Spinal cord (tissue), 10 donors: ENCODE results near the gene MTMR11. TPM values are rescaled to one million over a fixed set of nuclear protein-coding genes. Genes with fewer than 3 reads are reported as not detected.
A peak's percentile ranks its signal among the peaks of the same experiment; 100 is the strongest.
"Not testable (repeated sequence)": the region's sequence is repeated elsewhere in the genome, so short reads cannot be mapped to it uniquely, and the experiment has no call there.

Experiments used
- DNase-seq, 6 donors: peaks; one replicate each; pipeline versions ENCODE4 v3.0.0 to v3.0.0-alpha.2; 2013 to 2015; ENCODE audit warnings: low spot score in 6 of 6, low read depth in 4 of 6
- H3K27ac ChIP-seq: one replicate; pipeline ENCODE4 v1.5.1; 2013; ENCODE audit warnings: low read depth, low read length, control low read depth
- H3K27me3 ChIP-seq: one replicate; pipeline ENCODE4 v1.6.1; 2013; ENCODE audit warnings: low read length; ENCODE audit not compliant: control insufficient read depth, insufficient read depth
- H3K36me3 ChIP-seq: one replicate; pipeline ENCODE4 v1.6.1; 2013; ENCODE audit warnings: low read length; ENCODE audit not compliant: control insufficient read depth, insufficient read depth
- H3K4me1 ChIP-seq: one replicate; pipeline ENCODE4 v1.6.1; 2013; ENCODE audit warnings: low read length; ENCODE audit not compliant: control insufficient read depth, insufficient read depth
- H3K4me3 ChIP-seq: one replicate; pipeline ENCODE4 v1.5.1; 2013; ENCODE audit warnings: low read depth, low read length, control low read depth
- H3K9me3 ChIP-seq: one replicate; pipeline ENCODE4 v1.6.1; 2013; ENCODE audit warnings: low read length; ENCODE audit not compliant: control insufficient read depth, insufficient read depth
- WGBS: methylation state at CpG from one replicate; pipeline ENCODE4 v1.1.5; 2013; ENCODE audit warnings: missing lambda C conversion rate; ENCODE audit not compliant: insufficient coverage; 5-methylcytosine and 5-hydroxymethylcytosine counted together
- polyA plus RNA-seq, 2 donors: library from polyadenylated mRNA; unstranded; fragments of 120-200 nt; gene quantifications; one replicate each; pipeline ENCODE4 v1.2.1, GENCODE V29; 2013; ENCODE audit not compliant: insufficient read length in 2 of 2
- total RNA-seq, 2 donors: library from RNA; depleted of rRNA in 1 of 2; stranded (reverse); fragments of 120-200 nt in 1 of 2; fragments of >200 nt in 1 of 2; gene quantifications; one replicate each; pipeline versions ENCODE4 v1.2.3 to v1.2.4, GENCODE V29; 2013 to 2014
- donor health status: healthy.

MTMR11 gene
- total and polyA plus RNA-seq, 4 donors, result 6.3 to 20.8 (median 13.6) TPM

DNA sequence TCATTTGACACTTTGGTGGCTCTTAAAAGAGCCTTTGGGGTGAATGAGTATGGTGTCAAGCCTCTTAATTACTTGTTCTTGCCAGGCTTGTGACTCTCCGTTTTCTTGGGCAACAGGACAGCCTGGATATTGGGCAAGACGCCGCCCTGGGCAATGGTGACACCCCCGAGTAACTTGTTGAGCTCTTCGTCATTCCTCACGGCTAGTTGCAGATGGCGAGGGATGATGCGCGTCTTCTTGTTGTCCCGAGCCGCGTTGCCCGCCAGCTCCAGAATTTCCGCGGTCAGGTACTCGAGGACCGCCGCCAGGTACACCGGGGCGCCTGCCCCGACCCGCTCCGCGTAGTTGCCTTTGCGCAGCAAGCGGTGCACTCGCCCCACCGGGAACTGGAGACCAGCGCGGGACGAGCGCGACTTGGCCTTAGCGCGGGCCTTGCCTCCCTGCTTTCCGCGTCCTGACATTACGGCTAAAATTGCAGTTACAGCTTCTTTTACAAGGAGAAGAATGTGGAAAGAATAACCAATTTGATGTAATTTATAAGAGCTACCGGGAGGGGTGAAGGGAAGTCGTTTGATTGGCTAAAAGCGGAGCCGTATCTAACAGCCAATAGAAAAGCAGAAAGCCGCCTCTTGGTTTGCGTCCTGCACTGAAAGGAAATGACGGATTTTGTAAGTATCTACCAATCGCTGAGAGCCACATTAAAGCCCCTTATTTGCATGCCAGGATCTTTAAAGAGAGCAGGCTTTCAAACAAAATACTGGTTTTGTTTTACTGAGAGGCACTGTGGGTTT is 49.0 kb downstream of the MTMR11 start:
- H3K27me3 ChIP-seq, result no peaks in the 10 kb centered on the region
- DNase-seq, result peak; percentile 91 to 99 (median 94)
- no peaks in the 10 kb centered on the region for H3K9me3 ChIP-seq
- H3K27ac ChIP-seq, result peak overlapping the region; percentile 100
- peak overlapping the region; percentile 95 for H3K4me3 ChIP-seq
- WGBS, result 0% methylated on average over 44 of the region's 46 CpGs
- H3K36me3 ChIP-seq, result no peaks in the 10 kb centered on the region
- H3K4me1 ChIP-seq, result peaks cover 8% of the 10 kb centered on the region

DNA sequence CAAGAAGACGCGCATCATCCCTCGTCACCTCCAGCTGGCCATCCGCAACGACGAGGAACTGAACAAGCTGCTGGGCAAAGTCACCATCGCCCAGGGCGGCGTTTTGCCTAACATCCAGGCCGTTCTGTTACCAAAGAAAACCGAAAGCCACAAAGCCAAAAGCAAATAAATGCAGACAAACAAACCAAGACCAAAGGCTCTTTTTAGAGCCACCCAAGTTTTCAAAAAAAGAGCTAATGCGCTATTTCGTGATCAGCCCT is 49.6 kb downstream of the MTMR11 start:
- peak overlapping the region; percentile 95 for H3K4me3 ChIP-seq
- not testable (repeated sequence) for H3K9me3 ChIP-seq, H3K27me3 ChIP-seq, H3K4me1 ChIP-seq, DNase-seq, H3K36me3 ChIP-seq
- WGBS, result 0% methylated on average over 12 of the region's 13 CpGs
- peak overlapping the region; percentile 100 for H3K27ac ChIP-seq

DNA sequence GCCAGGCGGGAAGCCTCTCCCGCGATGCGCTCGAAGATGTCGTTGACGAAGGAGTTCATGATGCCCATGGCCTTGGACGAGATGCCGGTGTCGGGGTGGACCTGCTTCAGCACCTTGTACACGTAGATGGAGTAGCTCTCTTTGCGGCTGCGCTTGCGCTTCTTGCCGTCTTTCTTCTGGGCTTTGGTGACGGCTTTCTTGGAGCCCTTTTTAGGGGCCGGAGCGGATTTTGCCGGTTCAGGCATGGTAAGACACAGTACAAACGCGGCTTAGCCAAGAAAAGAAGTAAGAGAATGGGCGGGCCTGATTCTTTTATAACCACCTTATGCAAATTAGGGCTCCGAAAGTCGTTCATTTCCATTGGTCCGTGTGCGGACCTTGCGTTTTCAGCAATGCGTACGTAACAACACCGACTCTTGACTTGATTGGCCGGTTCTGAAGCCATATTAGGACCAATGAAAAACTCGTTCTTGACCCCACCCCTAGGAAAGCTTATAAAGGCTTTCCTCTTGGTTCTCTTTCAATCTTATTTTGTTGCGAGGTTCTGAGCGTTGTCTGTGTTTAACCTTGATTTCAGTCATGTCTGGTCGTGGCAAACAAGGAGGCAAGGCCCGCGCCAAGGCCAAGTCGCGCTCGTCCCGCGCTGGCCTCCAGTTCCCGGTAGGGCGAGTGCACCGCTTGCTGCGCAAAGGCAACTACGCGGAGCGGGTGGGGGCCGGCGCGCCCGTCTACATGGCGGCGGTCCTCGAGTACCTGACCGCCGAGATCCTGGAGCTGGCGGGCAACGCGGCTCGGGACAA is 50.1 kb downstream of the MTMR11 start:
- peaks cover 8% of the 10 kb centered on the region for H3K4me1 ChIP-seq
- H3K27ac ChIP-seq, result peak overlapping the region; percentile 100
- under 1% methylated on average over 62 of the region's 62 CpGs for WGBS
- no peaks in the 10 kb centered on the region for H3K9me3 ChIP-seq
- DNase-seq, result peak; percentile 95 to 100 (median 98)
- H3K4me3 ChIP-seq, result peak overlapping the region; percentile 95
- H3K27me3 ChIP-seq, result no peaks in the 10 kb centered on the region
- no peaks in the 10 kb centered on the region for H3K36me3 ChIP-seq

DNA sequence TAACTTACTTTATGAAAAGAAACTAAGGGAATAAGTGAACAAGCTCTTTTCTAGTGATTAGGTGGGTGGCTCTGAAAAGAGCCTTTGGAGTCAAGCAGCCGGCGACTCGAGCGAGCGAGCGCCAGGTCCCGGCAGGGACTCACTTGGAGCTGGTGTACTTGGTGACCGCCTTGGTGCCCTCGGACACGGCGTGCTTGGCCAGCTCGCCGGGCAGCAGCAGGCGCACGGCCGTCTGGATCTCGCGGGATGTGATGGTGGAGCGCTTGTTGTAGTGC is 50.6 kb downstream of the MTMR11 start:
- 0% methylated on average over 11 of the region's 19 CpGs for WGBS

DNA sequence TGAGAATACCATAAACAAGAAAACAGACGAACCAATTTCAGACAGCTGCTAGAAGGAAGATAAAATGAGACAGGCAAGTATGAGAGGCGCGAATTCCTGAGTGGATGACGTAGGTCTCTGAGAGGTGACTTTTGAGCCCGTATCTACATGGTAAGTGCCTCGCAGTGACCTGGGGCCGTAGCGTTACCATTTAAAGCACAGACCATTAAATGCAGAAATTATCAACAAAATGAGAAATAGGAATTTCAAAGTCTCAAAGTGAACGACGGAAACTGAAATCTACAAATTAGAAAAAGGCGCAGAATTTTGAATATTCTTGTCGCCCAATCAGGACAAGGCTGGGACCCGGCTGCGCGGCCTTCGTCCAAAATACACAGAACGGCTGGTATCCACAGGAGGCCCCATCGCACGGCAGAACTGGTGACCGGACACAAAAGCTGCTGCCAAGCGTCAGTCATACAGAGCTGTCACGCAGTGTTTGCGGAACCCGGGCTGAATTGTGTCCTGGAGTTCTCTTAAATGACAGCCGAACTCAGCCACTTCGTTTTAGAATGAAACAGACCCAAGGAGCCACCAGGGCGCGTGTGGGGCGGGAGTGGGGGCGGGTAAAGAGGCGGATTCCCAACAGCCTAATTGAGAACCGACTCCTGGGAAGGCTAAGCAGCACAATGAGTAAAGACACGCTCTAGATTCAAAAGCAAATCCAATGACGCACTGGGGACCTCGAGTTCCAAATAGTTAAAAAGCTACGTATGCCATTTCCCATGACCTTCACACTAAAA is 51.1 kb downstream of the MTMR11 start:
- H3K27me3 ChIP-seq, result no peaks in the 10 kb centered on the region
- H3K36me3 ChIP-seq, result no peaks in the 10 kb centered on the region
- H3K9me3 ChIP-seq, result no peaks in the 10 kb centered on the region
- WGBS, result under 1% methylated on average over 25 of the region's 36 CpGs
- DNase-seq, result peak in 4 of 6 donors; percentile 74 to 94 (median 84)
- peaks cover 8% of the 10 kb centered on the region for H3K4me1 ChIP-seq
- peak overlapping the region; percentile 100 for H3K27ac ChIP-seq
- H3K4me3 ChIP-seq, result peak overlapping the region; percentile 95

More for the DNA sequence above, 50.6 kb downstream of the MTMR11 start:
- Histone ChIP-seq H3K4me3 (peak overlapping the region; percentile 95), H3K27ac (peak overlapping the region; percentile 100)
- not testable (repeated sequence) for DNase-seq, H3K27me3 ChIP-seq, H3K4me1 ChIP-seq, H3K36me3 ChIP-seq, H3K9me3 ChIP-seq

DNA sequence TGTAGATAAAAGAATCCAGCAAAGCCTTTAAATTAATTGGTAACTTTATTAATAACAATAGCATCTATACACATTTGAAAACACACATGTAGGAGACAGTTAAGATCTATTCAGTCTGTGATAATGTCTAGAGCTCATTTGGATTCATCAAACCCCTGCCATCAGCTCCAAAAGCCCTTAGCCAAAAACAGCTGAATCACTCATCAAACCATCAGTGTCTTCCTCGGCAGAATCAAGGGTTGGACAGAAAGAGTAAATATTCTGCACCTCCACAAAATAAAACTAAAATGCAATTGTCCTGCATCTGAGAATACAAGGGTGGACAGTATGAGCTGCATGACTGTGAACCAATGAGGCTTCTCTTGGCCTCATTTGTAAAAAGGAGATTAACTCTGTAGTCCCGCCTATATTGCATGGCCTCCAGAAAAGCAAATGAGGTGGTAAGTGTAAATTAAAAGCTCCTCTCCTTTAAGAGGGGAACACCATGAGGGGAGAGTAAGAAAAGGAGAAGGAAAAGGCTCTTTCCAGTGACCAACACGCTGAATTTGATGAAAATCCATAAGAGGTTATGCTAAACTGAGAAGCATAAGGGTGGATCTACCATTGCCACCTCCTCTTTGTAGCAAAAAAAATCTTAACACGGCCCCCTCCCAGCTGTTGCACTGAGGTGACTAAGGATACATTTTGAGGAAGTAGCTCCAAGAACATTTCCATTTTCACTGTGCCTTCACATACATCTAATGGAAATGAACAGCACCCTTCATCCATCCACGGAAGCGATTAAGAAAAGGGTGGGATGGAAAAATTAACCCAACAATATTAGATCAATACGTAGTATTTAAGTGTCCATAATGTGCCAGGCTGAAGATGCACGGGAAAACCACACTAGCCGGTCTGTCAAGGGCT is 52.0 kb downstream of the MTMR11 start:
- H3K36me3 ChIP-seq, result no peaks in the 10 kb centered on the region
- H3K27me3 ChIP-seq, result no peaks in the 10 kb centered on the region
- peak in 3 of 6 donors; percentile 35 to 72 (median 70) for DNase-seq
- WGBS, result 0% methylated on average over 1 of the region's 9 CpGs
- peaks cover 8% of the 10 kb centered on the region for H3K4me1 ChIP-seq
- peak overlapping the region; percentile 95 for H3K4me3 ChIP-seq
- peak overlapping the region; percentile 100 for H3K27ac ChIP-seq
- H3K9me3 ChIP-seq, result no peaks in the 10 kb centered on the region

DNA sequence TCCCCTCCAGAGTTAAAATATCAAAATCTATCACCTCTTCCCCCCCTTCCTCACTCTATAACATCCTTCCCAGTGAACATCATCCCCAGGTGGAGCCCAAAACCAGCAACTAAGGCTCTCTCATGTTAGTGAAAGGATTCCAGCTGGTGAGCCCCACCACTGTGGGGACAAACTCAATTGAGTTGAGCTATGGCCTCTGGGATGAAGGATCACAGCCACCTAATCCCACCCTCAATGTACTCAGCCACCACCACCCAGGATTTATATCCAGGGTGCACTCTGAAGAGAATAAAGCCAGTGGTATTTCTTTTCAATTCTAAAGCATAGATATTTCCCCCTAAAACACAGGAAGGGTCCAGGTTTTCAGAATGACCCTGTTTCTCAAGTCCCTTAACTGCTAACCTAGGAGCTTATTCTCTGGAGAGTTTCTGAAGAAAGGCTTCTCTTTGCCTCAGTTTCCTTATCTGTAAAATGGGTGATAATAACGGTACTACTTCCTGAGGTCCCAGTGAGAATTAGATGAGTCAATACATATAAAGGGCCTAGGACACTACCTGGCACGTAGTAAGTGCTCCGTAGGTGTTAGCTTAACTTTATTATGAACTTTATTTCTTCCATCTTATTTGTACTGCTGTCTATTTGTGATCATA is 53.0 kb downstream of the MTMR11 start:
- no peak for DNase-seq
- Histone ChIP-seq H3K9me3 (no peaks in the 10 kb centered on the region), H3K27me3 (no peaks in the 10 kb centered on the region), H3K36me3 (no peaks in the 10 kb centered on the region), H3K4me3 (peak overlapping the region; percentile 95), H3K4me1 (peaks cover 8% of the 10 kb centered on the region), H3K27ac (peak overlapping the region; percentile 100)
- no CpG with 5 or more reads among the region's 3 CpGs for WGBS

DNA sequence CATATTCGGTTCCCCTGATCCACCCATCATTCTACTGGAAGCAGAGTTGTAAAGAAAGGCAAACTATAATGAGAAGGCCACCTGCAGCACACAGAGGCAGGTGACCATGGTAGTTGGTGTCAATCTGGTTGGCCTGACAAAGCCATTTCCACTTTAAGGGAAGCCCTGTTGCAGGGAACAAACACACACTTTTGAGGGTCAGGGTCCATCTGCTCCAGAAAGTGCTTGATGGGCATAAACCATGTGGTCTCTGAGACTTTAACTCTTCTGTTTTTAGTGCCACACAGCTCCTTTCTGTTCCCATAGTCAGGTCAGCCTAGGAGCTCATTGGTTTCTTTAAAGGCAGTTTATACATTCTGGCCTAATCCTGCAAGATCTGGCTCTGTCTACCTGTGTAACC is 54.8 kb downstream of the MTMR11 start:
- Histone ChIP-seq H3K4me3 (no peak overlapping the region), H3K9me3 (no peaks in the 10 kb centered on the region), H3K27me3 (no peaks in the 10 kb centered on the region), H3K27ac (no peak overlapping the region), H3K36me3 (no peaks in the 10 kb centered on the region), H3K4me1 (peaks cover 3% of the 10 kb centered on the region)
- no peak for DNase-seq
- WGBS, result no CpG with 5 or more reads among the region's 1 CpG
